Endothelial cell of umbilical vein (primary cell): ENCODE data around the gene NIPSNAP2. TPM values are rescaled to one million over a fixed set of nuclear protein-coding genes. Genes with fewer than 3 reads are reported as not detected.

Experiments
- BruUV-seq: library from RNA; stranded (reverse); fragments of 400-500 nt; replicated peaks from 2 replicates; lab custom pipeline; 2021; lab: Mats Ljungman, UMichigan
- CTCF ChIA-PET: fragments of 300-600, 350-600 bp; sonication (Branson Sonifier 250); formaldehyde crosslinking; loops from one replicate; lab custom pipeline; 2021; ENCODE audit warnings: antibody characterized with exemption, inconsistent platforms; lab: Charles Lee
- POLR2A ChIA-PET: fragments of 300-600, 350-600 bp; sonication (Branson Sonifier 250); formaldehyde crosslinking; loops from one replicate; lab custom pipeline; 2021; ENCODE audit warnings: antibody characterized with exemption, inconsistent platforms; lab: Charles Lee
- DNase-seq: peaks from one replicate; pipeline ENCODE4 v3.0.0-alpha.2; 2011; ENCODE audit warnings: low read depth, low spot score
- FAIRE-seq: peaks from 2 replicates; lab custom pipeline; 2011; peaks lifted over from hg19 to GRCh38; lab: Jason Lieb, UNC
- H2AFZ ChIP-seq: 2 replicates; pipeline ENCODE4 v1.6.0; 2012; ENCODE audit warnings: low read depth, low read length, control low read depth, inconsistent platforms
- H3K27ac ChIP-seq: 2 replicates; pipeline ENCODE4 v1.5.1; 2011; ENCODE audit warnings: low read depth, mild to moderate bottlenecking, control low read depth, low read length, moderate library complexity; ENCODE audit not compliant: insufficient read depth
- H3K27me3 ChIP-seq, 2 experiments: 2 replicates each; pipeline versions ENCODE4 v1.6.0 to v1.6.1; 2011; ENCODE audit warnings: low read length in 2 of 2, mixed read lengths in 1 of 2; ENCODE audit not compliant: control insufficient read depth in 2 of 2, insufficient read depth in 2 of 2
- H3K36me3 ChIP-seq, 2 experiments: 2 replicates in 1 of 2; 3 replicates in 1 of 2; pipeline ENCODE4 v1.5.1; 2011; ENCODE audit warnings: low read length in 2 of 2, mild to moderate bottlenecking in 1 of 2, moderate library complexity in 1 of 2; ENCODE audit not compliant: control insufficient read depth in 2 of 2, insufficient read depth in 2 of 2; ENCODE audit errors: extremely low read depth in 1 of 2
- H3K4me1 ChIP-seq: 3 replicates; pipeline ENCODE4 v1.5.1; 2011; ENCODE audit warnings: mild to moderate bottlenecking, low read length; ENCODE audit not compliant: control insufficient read depth, insufficient read depth; ENCODE audit errors: extremely low read depth
- H3K4me2 ChIP-seq: 2 replicates; pipeline ENCODE4 v1.6.1; 2011; ENCODE audit warnings: low read length, control low read depth, mixed read lengths; ENCODE audit not compliant: insufficient read depth
- H3K4me3 ChIP-seq, 3 experiments: fragments of 200-600 bp in 1 of 3; sonication (generic), shearing (Covaris generic) in 1 of 3; replicated peaks in 1 of 3; 2 replicates each; pipeline ENCODE4 v1.5.1; 2011 to 2016; ENCODE audit warnings: control low read depth in 3 of 3, low read length in 3 of 3, mild to moderate bottlenecking in 2 of 3, inconsistent platforms in 1 of 3, low read depth in 1 of 3, moderate library complexity in 1 of 3; ENCODE audit not compliant: insufficient read depth in 1 of 3
- H3K79me2 ChIP-seq: 2 replicates; pipeline ENCODE4 v1.6.0; 2012; ENCODE audit warnings: low read length, inconsistent platforms; ENCODE audit not compliant: control insufficient read depth, insufficient read depth
- H3K9ac ChIP-seq: replicated peaks from 2 replicates; pipeline ENCODE3; 2011; ENCODE audit warnings: low read length, control low read depth; ENCODE audit not compliant: insufficient read depth; ENCODE audit errors: extremely low read depth
- H3K9me1 ChIP-seq: replicated peaks from 3 replicates; pipeline ENCODE4 v1.6.0; 2011; ENCODE audit warnings: mild to moderate bottlenecking, low read length; ENCODE audit not compliant: control insufficient read depth, insufficient read depth; ENCODE audit errors: extremely low read depth
- H3K9me3 ChIP-seq: replicated peaks from 2 replicates; pipeline ENCODE4 v1.5.1; 2012; ENCODE audit warnings: low read length, inconsistent platforms; ENCODE audit not compliant: control insufficient read depth, insufficient read depth
- H4K20me1 ChIP-seq: replicated peaks from 2 replicates; pipeline ENCODE3; 2011; ENCODE audit warnings: mild to moderate bottlenecking, low read length; ENCODE audit not compliant: control insufficient read depth, insufficient read depth; ENCODE audit errors: extremely low read depth
- CTCF ChIP-seq, 2 donors: IDR thresholded peaks; 1 replicate in 1 of 2; 2 replicates in 1 of 2; pipeline ENCODE4 v1.5.1; 2011; ENCODE audit warnings: low read length in 2 of 2, mild to moderate bottlenecking in 2 of 2, moderate library complexity in 2 of 2, control low read depth in 1 of 2, inconsistent platforms in 1 of 2, low read depth in 1 of 2; ENCODE audit not compliant: insufficient read depth in 1 of 2; ENCODE audit errors: extremely low read depth in 1 of 2
- EZH2 ChIP-seq: IDR thresholded peaks from 2 replicates; pipeline ENCODE4 v1.6.1; 2012; ENCODE audit warnings: borderline replicate concordance, low read depth, mild to moderate bottlenecking, moderate library complexity, low read length, inconsistent platforms; ENCODE audit not compliant: severe bottlenecking
- FOS ChIP-seq: IDR thresholded peaks from 2 replicates; pipeline ENCODE4 v1.6.1; 2011; ENCODE audit warnings: mild to moderate bottlenecking, low read length, moderate library complexity, borderline replicate concordance; ENCODE audit not compliant: insufficient read depth
- GATA2 ChIP-seq: IDR thresholded peaks from 2 replicates; pipeline ENCODE4 v1.7.0; 2011; ENCODE audit warnings: low read depth, mild to moderate bottlenecking, moderate library complexity, mixed read lengths, low read length; ENCODE audit not compliant: insufficient read length, insufficient read depth
- JUN ChIP-seq: IDR thresholded peaks from 2 replicates; pipeline ENCODE4 v1.6.1; 2011; ENCODE audit warnings: borderline replicate concordance, low read depth; ENCODE audit not compliant: insufficient read length, insufficient read depth
- MAX ChIP-seq: IDR thresholded peaks from 2 replicates; pipeline ENCODE4 v1.6.1; 2011; ENCODE audit not compliant: insufficient read depth, insufficient read length
- MYC ChIP-seq: IDR thresholded peaks from one replicate; pipeline ENCODE4 v1.6.1; 2011; ENCODE audit warnings: mild to moderate bottlenecking, low read depth, low read length
- POLR2A ChIP-seq: IDR thresholded peaks from 2 replicates; pipeline ENCODE4 v1.6.1; 2012; ENCODE audit warnings: low read depth, mild to moderate bottlenecking, control low read depth, low read length
- POLR2AphosphoS5 ChIP-seq: IDR thresholded peaks from 2 replicates; pipeline ENCODE4 v1.6.1; 2012; ENCODE audit warnings: low read depth, mild to moderate bottlenecking, control low read depth, low read length, moderate library complexity; ENCODE audit not compliant: insufficient read depth
- dilution Hi-C: fragments of 300-500 bp; cut with MboI; formaldehyde crosslinking; loops from one replicate; pipeline ENCODE4 v1.15.0; 2019; ENCODE audit warnings: low sequenced_read_pairs; ENCODE audit not compliant: extremely low pct_ligation_motif_present
- intact Hi-C: fragments of 100-400 bp; cut with micrococcal nuclease; formaldehyde crosslinking; loops from one replicate; pipeline ENCODE4 v1.10.0; 2022
- polyA plus RNA-seq, 4 experiments: library from polyadenylated mRNA; depleted of rRNA in 3 of 4; stranded (reverse) in 3 of 4; unstranded in 1 of 4; fragments of >200 nt; gene quantifications; 2 replicates each; pipeline versions ENCODE4 v1.2.1 to v1.2.3, GENCODE V29; 2011 to 2012; ENCODE audit warnings: missing spikeins in 1 of 4
- total RNA-seq: library from RNA; stranded (reverse); gene quantifications from 2 replicates; pipeline ENCODE4 v1.2.3, GENCODE V29; 2021

The NIPSNAP2 gene
- total and polyA plus RNA-seq, 2 donors (not counting 3 experiments of a cell fraction or from before 2014, with no cell fraction given) = 29.7 to 50.5 TPM

GRCh38 chr7:55931421-55932151 lies 32.8 kb upstream of the NIPSNAP2 start:
- Histone ChIP-seq H3K4me1 (no peaks in the 10 kb centered on the region), H2AFZ (no peak overlapping the region), H3K9me3 (no peaks in the 10 kb centered on the region), H3K79me2 (no peaks in the 10 kb centered on the region), H3K4me2 (no peak overlapping the region), H3K36me3 (no peaks in the 10 kb centered on the region), H3K27ac (no peak overlapping the region), H4K20me1 (no peaks in the 10 kb centered on the region), H3K4me3 (no peak overlapping the region), H3K27me3 (no peaks in the 10 kb centered on the region), H3K9me1 (no peaks in the 10 kb centered on the region), H3K9ac (no peak overlapping the region)
- DNase-seq (no peak), FAIRE-seq (no peak)
- dilution Hi-C loops (no loop called here), intact Hi-C loops (no loop called here)
- no TSS peak for BruUV-seq
- CTCF ChIA-PET = no interaction called here
- POLR2A ChIA-PET = no interaction called here
- no peak for TF ChIP-seq GATA2
- TF ChIP-seq MYC = no peak
- no peak for TF ChIP-seq POLR2A
- no peak for TF ChIP-seq EZH2
- TF ChIP-seq FOS = no peak
- TF ChIP-seq POLR2AphosphoS5 = no peak
- TF ChIP-seq JUN = no peak
- no peak for TF ChIP-seq CTCF (IDR thresholded peaks at IDR 0.05; ENCODE audit: extremely low read depth in 1 of 2, insufficient read depth in 1 of 2, low read depth in 1 of 2, low read length in 2 of 2)
- TF ChIP-seq MAX = no peak
